ENCODE data around the gene RPP25L.

DNA sequence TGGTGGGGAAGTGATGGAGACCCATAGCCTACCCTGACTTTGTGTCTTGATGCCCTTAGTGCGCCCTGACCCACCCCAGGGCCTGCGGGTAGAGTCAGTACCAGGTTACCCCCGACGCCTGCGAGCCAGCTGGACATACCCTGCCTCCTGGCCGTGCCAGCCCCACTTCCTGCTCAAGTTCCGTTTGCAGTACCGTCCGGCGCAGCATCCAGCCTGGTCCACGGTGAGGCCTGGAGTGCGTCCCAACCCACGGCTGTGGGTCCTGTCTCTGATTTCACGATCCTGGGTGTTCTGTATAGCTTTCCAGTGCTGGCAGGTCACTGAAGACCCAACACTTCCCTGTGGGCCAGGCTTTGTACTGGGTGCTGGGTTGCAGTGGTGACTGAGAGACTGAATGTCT, 46.6 kb upstream of the RPP25L start:
- TF ChIP-seq POLR2A (IDR thresholded peaks at IDR 0.05; ENCODE audit: low read depth, low read length), result no peak
- TF ChIP-seq, protein P1, sequence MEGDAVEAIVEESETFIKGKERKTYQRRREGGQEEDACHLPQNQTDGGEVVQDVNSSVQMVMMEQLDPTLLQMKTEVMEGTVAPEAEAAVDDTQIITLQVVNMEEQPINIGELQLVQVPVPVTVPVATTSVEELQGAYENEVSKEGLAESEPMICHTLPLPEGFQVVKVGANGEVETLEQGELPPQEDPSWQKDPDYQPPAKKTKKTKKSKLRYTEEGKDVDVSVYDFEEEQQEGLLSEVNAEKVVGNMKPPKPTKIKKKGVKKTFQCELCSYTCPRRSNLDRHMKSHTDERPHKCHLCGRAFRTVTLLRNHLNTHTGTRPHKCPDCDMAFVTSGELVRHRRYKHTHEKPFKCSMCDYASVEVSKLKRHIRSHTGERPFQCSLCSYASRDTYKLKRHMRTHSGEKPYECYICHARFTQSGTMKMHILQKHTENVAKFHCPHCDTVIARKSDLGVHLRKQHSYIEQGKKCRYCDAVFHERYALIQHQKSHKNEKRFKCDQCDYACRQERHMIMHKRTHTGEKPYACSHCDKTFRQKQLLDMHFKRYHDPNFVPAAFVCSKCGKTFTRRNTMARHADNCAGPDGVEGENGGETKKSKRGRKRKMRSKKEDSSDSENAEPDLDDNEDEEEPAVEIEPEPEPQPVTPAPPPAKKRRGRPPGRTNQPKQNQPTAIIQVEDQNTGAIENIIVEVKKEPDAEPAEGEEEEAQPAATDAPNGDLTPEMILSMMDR (conservative IDR thresholded peaks at IDR 0.05; ENCODE audit: low read depth, low read length), result no peak
- no peak for TF ChIP-seq RCOR1 (IDR thresholded peaks at IDR 0.05; ENCODE audit: insufficient replicate concordance, low read length)
- no peak for TF ChIP-seq USF2 (IDR thresholded peaks at IDR 0.05; ENCODE audit: low read depth, low read length)
- TF ChIP-seq FOS (IDR thresholded peaks at IDR 0.05; ENCODE audit: low read depth, low read length), result no peak
- no peak for TF ChIP-seq RFX5 (IDR thresholded peaks at IDR 0.05; ENCODE audit: low read depth, low read length)
- no peak for TF ChIP-seq MXI1 (IDR thresholded peaks at IDR 0.05; ENCODE audit: borderline replicate concordance, low read depth, low read length)
- TF ChIP-seq CHD1 (IDR thresholded peaks at IDR 0.05; ENCODE audit: low read depth, low read length), result no peak
- no peak for TF ChIP-seq RAD21 (IDR thresholded peaks at IDR 0.05; ENCODE audit: low read length)
- TF ChIP-seq SMC3 (IDR thresholded peaks at IDR 0.05; ENCODE audit: low read depth, low read length), result no peak
- TF ChIP-seq, protein P2, sequence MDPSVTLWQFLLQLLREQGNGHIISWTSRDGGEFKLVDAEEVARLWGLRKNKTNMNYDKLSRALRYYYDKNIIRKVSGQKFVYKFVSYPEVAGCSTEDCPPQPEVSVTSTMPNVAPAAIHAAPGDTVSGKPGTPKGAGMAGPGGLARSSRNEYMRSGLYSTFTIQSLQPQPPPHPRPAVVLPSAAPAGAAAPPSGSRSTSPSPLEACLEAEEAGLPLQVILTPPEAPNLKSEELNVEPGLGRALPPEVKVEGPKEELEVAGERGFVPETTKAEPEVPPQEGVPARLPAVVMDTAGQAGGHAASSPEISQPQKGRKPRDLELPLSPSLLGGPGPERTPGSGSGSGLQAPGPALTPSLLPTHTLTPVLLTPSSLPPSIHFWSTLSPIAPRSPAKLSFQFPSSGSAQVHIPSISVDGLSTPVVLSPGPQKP (IDR thresholded peaks at IDR 0.05; ENCODE audit: borderline replicate concordance, low read depth, low read length), result no peak
- TF ChIP-seq BHLHE40 (IDR thresholded peaks at IDR 0.05; ENCODE audit: low read depth, low read length), result no peak
- TF ChIP-seq CEBPB (IDR thresholded peaks at IDR 0.05; ENCODE audit: low read depth, low read length), result no peak

Data from IMR-90 (cell line).